Renal cortical epithelial cell (primary cell): ENCODE data around the gene ZNF680. TPM values are rescaled to one million over a fixed set of nuclear protein-coding genes. Genes with fewer than 3 reads are reported as not detected.
"Not testable (repeated sequence)": the region's sequence is repeated elsewhere in the genome, so short reads cannot be mapped to it uniquely, and the experiment has no call there.

Experiments used
- DNase-seq: peaks from one replicate; pipeline ENCODE4 v3.0.0-alpha.2; 2011; ENCODE audit warnings: low read depth
- total RNA-seq: library from RNA; depleted of rRNA; stranded (reverse); fragments of >200 nt; gene quantifications from 2 replicates; pipeline ENCODE4 v1.2.3, GENCODE V29; 2014

Gene ZNF680
- total RNA-seq = 14.9 and 24.6 TPM in 2 replicates

- peak; percentile 89 for DNase-seq
These were observed at the start of gene ZNF680 for GRCh38 chr7:64562626-64563278. TSS of gene ZNF680 (minus strand) at chr7:64563071. CDS start at chr7:64562954, 117 bp downstream.

DNA sequence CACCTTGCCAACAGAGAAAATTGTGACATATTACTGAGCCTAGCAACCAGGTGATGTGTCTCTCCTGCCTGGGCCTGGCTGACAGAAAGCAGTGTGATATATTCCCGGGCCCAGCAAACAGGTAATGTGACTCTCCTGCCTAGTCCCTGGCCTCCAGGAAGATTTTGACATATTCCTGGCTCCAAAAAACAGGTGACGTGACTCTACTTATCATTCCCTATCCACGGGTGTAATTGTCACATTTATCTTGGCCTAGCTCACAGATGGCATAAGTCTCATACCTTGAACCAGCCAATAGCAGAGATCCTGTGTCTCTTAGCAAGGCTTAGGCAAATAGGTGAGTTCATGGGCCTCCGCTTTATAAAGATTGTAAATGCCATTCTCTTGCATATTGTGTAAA is 49.6 kb upstream of the ZNF680 start:
- no peak for DNase-seq

DNA sequence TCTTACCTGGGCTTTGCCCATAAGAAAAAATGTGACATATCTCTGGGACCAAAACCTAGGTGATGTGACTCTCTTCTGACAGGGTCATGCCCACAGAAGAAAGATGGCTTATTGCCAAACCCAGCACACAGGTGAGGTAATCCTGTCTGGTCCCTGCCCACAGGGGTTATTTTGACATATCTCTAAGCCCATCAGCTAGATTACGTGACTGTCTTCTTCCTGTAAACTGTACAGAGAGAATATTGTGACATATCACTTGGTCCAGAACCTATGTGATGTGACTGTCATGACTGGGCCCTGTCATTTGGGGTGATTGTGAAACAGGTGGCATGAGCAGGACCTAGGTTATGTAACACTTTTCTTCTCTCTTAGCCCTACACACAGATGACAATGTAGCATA is 48.8 kb upstream of the ZNF680 start:
- no peak for DNase-seq

DNA sequence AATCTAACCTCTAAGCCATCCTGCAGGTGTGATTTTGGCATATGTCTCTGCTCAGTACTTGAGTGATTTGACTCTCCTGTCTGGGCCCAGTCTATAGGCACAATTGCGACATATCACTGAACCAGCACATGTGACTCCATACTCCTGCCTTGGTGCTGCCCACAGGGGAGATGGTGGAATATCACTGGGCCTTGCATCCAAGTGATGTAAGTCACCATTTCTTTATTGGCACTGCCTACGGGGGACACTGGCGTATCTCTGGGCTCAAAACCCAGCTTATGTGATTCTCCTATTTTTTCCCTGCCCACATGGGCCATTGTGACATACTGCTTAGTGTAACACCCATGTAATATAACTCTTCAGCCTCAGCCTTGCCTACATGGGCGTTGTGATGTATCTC is 48.1 kb upstream of the ZNF680 start:
- no peak for DNase-seq

GRCh38 chr7:64608116-64608910 is 45.4 kb upstream of the ZNF680 start:
- no peak for DNase-seq

GRCh38 chr7:64606385-64606784 is 43.5 kb upstream of the ZNF680 start:
- DNase-seq = no peak

DNA sequence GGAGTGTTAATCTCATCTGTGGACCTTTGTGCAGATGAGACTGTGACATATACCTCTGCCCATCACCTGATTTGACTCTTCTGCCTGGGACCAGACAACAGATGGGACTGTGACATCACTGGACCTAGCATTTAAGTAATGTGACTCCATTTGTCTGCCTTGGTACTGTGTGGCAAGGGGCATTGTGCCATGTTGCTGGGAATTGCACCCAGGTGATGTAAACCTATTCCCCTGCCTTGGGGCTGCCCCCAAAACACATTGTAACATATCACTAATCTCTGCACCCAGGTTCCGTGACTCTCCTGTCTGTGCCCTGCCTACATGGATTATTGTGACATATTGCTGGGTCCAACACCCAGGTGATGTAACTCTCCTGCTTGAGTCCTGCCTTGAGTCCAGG is 40.4 kb upstream of the ZNF680 start:
- DNase-seq = no peak

- no peak for DNase-seq
These were observed 39.6 kb upstream of the ZNF680 start for GRCh38 chr7:64602518-64602917.

GRCh38 chr7:64602086-64602485 is 39.2 kb upstream of the ZNF680 start:
- DNase-seq = no peak

GRCh38 chr7:64599359-64599758 is 36.5 kb upstream of the ZNF680 start:
- no peak for DNase-seq

- DNase-seq = no peak
These were observed 28.1 kb upstream of the ZNF680 start for GRCh38 chr7:64590971-64591370.

GRCh38 chr7:64581926-64582894 is 19.3 kb upstream of the ZNF680 start:
- no peak for DNase-seq

- no peak for DNase-seq
These were observed 18.5 kb upstream of the ZNF680 start for GRCh38 chr7:64581391-64581790.

DNA sequence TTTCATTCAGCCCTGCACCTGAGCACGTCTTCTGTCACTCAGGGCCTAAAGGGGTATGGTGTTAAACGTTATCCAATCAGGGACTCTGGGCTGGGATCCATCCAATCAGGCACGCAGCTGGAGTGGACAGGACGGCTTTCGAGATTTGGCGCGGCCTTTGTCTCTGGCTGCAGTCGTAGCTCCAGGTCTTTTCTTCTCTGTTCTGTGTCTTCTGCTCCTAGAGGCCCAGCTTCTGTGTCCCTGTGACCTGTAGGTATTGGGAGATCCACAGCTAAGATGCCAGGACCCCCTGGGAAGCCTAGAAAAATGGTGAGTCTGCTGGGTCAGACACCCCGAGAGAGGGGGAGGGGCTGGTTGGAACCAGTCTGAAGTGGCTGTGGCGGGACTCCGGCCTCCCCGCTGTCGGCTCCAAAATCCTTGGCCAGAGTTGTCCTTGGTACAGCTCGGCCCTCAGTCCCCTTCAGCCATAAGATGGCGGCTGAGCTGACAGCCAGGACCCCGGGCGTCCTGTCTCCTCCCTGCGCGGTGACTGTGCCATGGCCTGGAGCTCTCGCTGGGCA is 11.7 kb upstream of the ZNF680 start:
- DNase-seq = peak; percentile 61

- DNase-seq = not testable (repeated sequence)
These were observed 7.4 kb upstream of the ZNF680 start for GRCh38 chr7:64570284-64570605.

- not testable (repeated sequence) for DNase-seq
These were observed 6.8 kb upstream of the ZNF680 start for GRCh38 chr7:64569372-64570283.

- no peak for DNase-seq
These were observed 630 bp downstream of the ZNF680 start for GRCh38 chr7:64562256-64562625.

- DNase-seq = no peak
These were observed 3.7 kb downstream of the ZNF680 start for GRCh38 chr7:64559206-64559605.

DNA sequence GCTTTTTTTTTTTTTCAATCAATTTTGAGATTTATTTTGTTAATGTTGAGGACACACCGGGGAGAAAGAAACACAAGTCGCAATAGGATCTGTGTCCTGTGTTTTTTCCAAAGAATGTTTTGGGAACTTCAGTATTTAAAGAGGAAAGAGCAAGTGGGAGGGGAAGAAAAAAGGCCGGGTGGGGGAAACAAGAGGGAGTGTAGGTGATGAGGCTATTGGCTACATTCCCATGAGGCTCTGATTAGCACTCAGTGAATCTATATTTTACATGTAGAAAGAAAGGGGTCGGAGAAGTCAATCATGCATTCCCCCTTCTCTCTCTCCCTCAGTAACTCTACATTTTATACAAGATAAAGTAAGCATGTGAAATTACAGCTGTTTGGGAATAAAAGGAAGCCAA is 4.1 kb downstream of the ZNF680 start:
- DNase-seq = no peak

DNA sequence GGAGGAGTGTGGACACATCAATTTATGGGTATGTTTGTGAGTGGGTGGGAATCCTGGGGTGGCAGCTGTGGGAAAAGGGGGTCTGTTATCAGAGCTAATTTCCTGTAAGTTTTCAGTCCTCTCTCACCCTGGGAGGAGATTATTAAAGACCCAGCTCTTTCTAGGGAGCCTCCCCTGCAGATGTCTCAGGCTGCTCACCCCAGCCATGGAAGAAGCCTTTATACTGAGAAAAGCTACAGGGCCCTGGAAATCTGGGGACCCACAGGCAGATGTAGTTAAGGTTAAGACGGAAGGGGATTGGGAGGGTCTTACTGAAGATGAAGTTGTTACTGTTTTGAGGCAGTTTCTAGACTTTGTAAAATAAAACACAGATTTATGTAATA is 4.6 kb downstream of the ZNF680 start:
- no peak for DNase-seq
